Caco-2 (cell line): ENCODE measurements around the gene PTN. TPM values are rescaled to one million over a fixed set of nuclear protein-coding genes. Genes with fewer than 3 reads are reported as not detected.

Source experiments
- BruUV-seq: library from RNA; stranded (reverse); fragments of 400-500 nt; replicated peaks from 2 replicates; lab custom pipeline; 2021; lab: Mats Ljungman, UMichigan
- CTCF ChIA-PET: fragments of 300-600 bp; sonication (Branson Sonifier 250); formaldehyde crosslinking; loops from one replicate; lab custom pipeline; 2022; ENCODE audit warnings: antibody characterized with exemption; lab: Charles Lee
- POLR2A ChIA-PET: fragments of 300-600 bp; sonication (Branson Sonifier 250); formaldehyde crosslinking; loops from one replicate; lab custom pipeline; 2022; ENCODE audit warnings: antibody characterized with exemption; lab: Charles Lee
- DNase-seq, 2 experiments: peaks; one replicate each; pipeline versions ENCODE4 v3.0.0 to v3.0.0-alpha.2; 2020 to 2022
- H3K27me3 ChIP-seq: replicated peaks from 2 replicates; pipeline ENCODE4 v1.6.0; 2011; ENCODE audit warnings: low read length; ENCODE audit not compliant: control insufficient read depth, insufficient read depth
- H3K36me3 ChIP-seq: 2 replicates; pipeline ENCODE4 v1.5.1; 2011; ENCODE audit warnings: low read length; ENCODE audit not compliant: control insufficient read depth, insufficient read depth
- H3K4me1 ChIP-seq: fragments of 250-450 bp; sonication (Bioruptor Pico); 2 replicates; pipeline ENCODE4 v1.5.1; 2020; ENCODE audit warnings: mild to moderate bottlenecking
- H3K4me3 ChIP-seq: 2 replicates; pipeline ENCODE4 v1.5.1; 2011; ENCODE audit warnings: low read depth, mild to moderate bottlenecking, control low read depth, low read length
- H3K9me3 ChIP-seq: fragments of 250-450 bp; sonication (Bioruptor Pico); 2 replicates; pipeline ENCODE4 v1.5.1; 2020; ENCODE audit warnings: mild to moderate bottlenecking, moderate library complexity
- H3K27ac Mint-ChIP-seq: one replicate; pipeline ENCODE4 v1.8.0; 2022; ENCODE audit warnings: mixed read lengths; ENCODE audit not compliant: unreplicated experiment
- H3K27me3 Mint-ChIP-seq: one replicate; pipeline ENCODE4 v1.8.0; 2022; ENCODE audit warnings: mixed read lengths; ENCODE audit not compliant: insufficient read depth, unreplicated experiment
- H3K36me3 Mint-ChIP-seq: one replicate; pipeline ENCODE4 v1.8.0; 2022; ENCODE audit warnings: mild to moderate bottlenecking, mixed read lengths; ENCODE audit not compliant: insufficient read depth, unreplicated experiment
- H3K4me1 Mint-ChIP-seq: one replicate; pipeline ENCODE4 v1.8.0; 2022; ENCODE audit warnings: low read depth, mixed read lengths; ENCODE audit not compliant: unreplicated experiment
- H3K4me3 Mint-ChIP-seq: one replicate; pipeline ENCODE4 v1.8.0; 2022; ENCODE audit warnings: mild to moderate bottlenecking, moderate library complexity, mixed read lengths; ENCODE audit not compliant: unreplicated experiment
- H3K9me3 Mint-ChIP-seq: one replicate; pipeline ENCODE4 v1.8.0; 2022; ENCODE audit warnings: mixed read lengths; ENCODE audit not compliant: unreplicated experiment
- intact Hi-C: fragments of 100-400 bp; cut with micrococcal nuclease; formaldehyde crosslinking; loops from one replicate; pipeline ENCODE4 v1.10.0; 2022; ENCODE audit not compliant: unreplicated experiment
- total RNA-seq: library from RNA; stranded (reverse); gene quantifications from 2 replicates; pipeline ENCODE4 v1.2.3, GENCODE V29; 2022
- TF ChIP-seq, protein P1 (sequence below), 2 experiments: fragments of 200-600 bp in 1 of 2; IDR thresholded peaks; 1 replicate in 1 of 2; 2 replicates in 1 of 2; pipeline versions ENCODE4 v1.5.1 to v1.8.0; 2011 to 2022; ENCODE audit warnings: antibody characterized with exemption in 1 of 2, control low read depth in 1 of 2, inconsistent platforms in 1 of 2, low read depth in 1 of 2, low read length in 1 of 2, mild to moderate bottlenecking in 1 of 2, moderate library complexity in 1 of 2; ENCODE audit not compliant: insufficient read depth in 1 of 2, severe bottlenecking in 1 of 2, unreplicated experiment in 1 of 2

Gene PTN
- total RNA-seq, 1 experiment from 2014 or later, result 4.3 TPM

DNA sequence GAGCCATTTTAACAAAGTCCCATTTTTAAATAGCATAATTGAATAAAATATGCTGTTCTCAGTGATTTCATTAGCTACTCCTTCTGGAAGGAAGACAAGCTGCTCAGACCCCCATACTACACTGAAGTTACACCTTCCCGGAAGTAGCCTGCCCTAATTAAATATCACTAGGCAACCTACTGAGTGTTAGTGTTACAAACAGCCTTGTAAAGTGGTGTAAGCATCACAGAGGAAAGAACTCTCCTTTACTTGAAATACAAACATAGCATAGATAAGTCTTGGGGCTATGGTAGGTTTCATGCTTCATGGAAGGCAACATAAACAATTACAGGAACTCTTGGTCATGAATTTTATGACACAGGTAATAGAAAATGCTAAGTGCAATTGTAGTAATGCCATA, 43.4 kb upstream of the PTN start:
- no peaks in the 10 kb centered on the region for H3K4me1 Mint-ChIP-seq
- H3K27me3 Mint-ChIP-seq, result peaks cover 3% of the 10 kb centered on the region
- BruUV-seq, result no TSS peak

DNA sequence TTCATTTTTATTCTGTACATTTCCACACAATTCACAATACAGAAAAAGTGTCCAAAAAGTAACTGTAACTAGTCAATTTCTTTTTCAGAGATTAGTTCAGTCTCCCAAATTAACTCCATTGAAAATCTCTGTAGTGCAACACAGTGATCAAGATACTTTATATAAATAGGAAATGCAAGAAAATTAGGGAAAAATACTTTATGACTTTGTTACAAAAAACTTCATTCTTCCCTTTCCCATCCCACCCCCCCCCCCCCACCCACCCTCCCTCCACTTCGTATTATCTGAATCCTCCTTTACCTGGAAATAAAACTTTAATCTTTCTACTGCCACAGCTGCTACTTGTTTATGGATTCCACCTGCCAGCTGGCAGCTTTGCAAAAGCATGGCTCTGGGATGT, 37.5 kb upstream of the PTN start:
- no TSS peak for BruUV-seq
- Histone ChIP-seq H3K27me3 (no peaks in the 10 kb centered on the region), H3K4me3 (no peak overlapping the region), H3K4me1 (no peaks in the 10 kb centered on the region), H3K36me3 (no peaks in the 10 kb centered on the region), H3K9me3 (no peaks in the 10 kb centered on the region)
- Mint-ChIP-seq H3K4me3 (no peak overlapping the region), H3K4me1 (no peaks in the 10 kb centered on the region), H3K27ac (no peak overlapping the region), H3K9me3 (no peaks in the 10 kb centered on the region), H3K36me3 (peaks cover 4% of the 10 kb centered on the region), H3K27me3 (no peaks in the 10 kb centered on the region)
- ChIA-PET CTCF (no interaction called here), POLR2A (no interaction called here)
- intact Hi-C loops, result no loop called here
- DNase-seq, result no peak
- TF ChIP-seq, protein P1, sequence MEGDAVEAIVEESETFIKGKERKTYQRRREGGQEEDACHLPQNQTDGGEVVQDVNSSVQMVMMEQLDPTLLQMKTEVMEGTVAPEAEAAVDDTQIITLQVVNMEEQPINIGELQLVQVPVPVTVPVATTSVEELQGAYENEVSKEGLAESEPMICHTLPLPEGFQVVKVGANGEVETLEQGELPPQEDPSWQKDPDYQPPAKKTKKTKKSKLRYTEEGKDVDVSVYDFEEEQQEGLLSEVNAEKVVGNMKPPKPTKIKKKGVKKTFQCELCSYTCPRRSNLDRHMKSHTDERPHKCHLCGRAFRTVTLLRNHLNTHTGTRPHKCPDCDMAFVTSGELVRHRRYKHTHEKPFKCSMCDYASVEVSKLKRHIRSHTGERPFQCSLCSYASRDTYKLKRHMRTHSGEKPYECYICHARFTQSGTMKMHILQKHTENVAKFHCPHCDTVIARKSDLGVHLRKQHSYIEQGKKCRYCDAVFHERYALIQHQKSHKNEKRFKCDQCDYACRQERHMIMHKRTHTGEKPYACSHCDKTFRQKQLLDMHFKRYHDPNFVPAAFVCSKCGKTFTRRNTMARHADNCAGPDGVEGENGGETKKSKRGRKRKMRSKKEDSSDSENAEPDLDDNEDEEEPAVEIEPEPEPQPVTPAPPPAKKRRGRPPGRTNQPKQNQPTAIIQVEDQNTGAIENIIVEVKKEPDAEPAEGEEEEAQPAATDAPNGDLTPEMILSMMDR (IDR thresholded peaks at IDR 0.05; ENCODE audit: insufficient read depth in 1 of 2, low read depth in 1 of 2, low read length in 1 of 2, severe bottlenecking in 1 of 2, unreplicated experiment in 1 of 2), result no peak

More for the DNA sequence above, 43.4 kb upstream of the PTN start:
- Histone ChIP-seq H3K9me3 (no peaks in the 10 kb centered on the region), H3K27me3 (no peaks in the 10 kb centered on the region), H3K4me1 (no peaks in the 10 kb centered on the region), H3K4me3 (no peak overlapping the region), H3K36me3 (no peaks in the 10 kb centered on the region)
- TF ChIP-seq, protein P1 (IDR thresholded peaks at IDR 0.05; ENCODE audit: insufficient read depth in 1 of 2, low read depth in 1 of 2, low read length in 1 of 2, severe bottlenecking in 1 of 2, unreplicated experiment in 1 of 2), result no peak
- intact Hi-C loops, result no loop called here
- POLR2A ChIA-PET, result no interaction called here
- peaks cover 4% of the 10 kb centered on the region for H3K36me3 Mint-ChIP-seq
- no peak overlapping the region for H3K27ac Mint-ChIP-seq
- no peak for DNase-seq
- CTCF ChIA-PET, result no interaction called here
- no peak overlapping the region for H3K4me3 Mint-ChIP-seq
- no peaks in the 10 kb centered on the region for H3K9me3 Mint-ChIP-seq

DNA sequence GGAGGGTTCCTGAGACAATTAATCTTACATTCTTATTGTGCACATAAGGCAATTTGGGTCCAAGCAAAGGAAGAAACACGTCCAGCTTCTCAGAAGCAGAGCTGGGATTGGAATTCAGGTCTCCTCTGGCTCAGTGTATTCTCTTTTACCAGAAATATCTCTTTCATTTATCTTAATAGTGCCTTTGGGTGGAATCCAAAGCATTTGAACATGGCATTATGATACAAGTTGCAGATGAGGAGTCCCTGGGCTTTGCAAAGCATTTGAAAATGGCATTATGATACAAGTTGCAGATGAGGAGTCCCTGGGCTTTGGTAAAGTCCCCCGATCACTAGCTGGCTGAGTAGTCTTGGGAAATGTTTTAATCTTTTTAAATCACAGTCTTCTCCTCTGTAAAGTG, 30.0 kb upstream of the PTN start:
- Mint-ChIP-seq H3K4me3 (no peak overlapping the region), H3K36me3 (no peaks in the 10 kb centered on the region), H3K9me3 (no peaks in the 10 kb centered on the region), H3K27ac (no peak overlapping the region), H3K4me1 (no peaks in the 10 kb centered on the region), H3K27me3 (no peaks in the 10 kb centered on the region)
- TF ChIP-seq, protein P1 (IDR thresholded peaks at IDR 0.05; ENCODE audit: insufficient read depth in 1 of 2, low read depth in 1 of 2, low read length in 1 of 2, severe bottlenecking in 1 of 2, unreplicated experiment in 1 of 2), result no peak
- Histone ChIP-seq H3K36me3 (no peaks in the 10 kb centered on the region), H3K9me3 (no peaks in the 10 kb centered on the region), H3K4me3 (no peak overlapping the region), H3K4me1 (no peaks in the 10 kb centered on the region), H3K27me3 (no peaks in the 10 kb centered on the region)
- intact Hi-C loops, result no loop called here
- POLR2A ChIA-PET, result no interaction called here
- BruUV-seq, result no TSS peak
- CTCF ChIA-PET, result no interaction called here
- DNase-seq, result no peak
